GM12874 (cell line): ENCODE data around the gene FARP1.

ENCODE experiments used
- TF ChIP-seq, protein P1 (sequence below): IDR thresholded peaks from 2 replicates; pipeline ENCODE4 v1.5.1; 2011; ENCODE audit warnings: low read depth, mild to moderate bottlenecking, control low read depth, low read length, moderate library complexity; ENCODE audit not compliant: insufficient read depth

Gene FARP1

DNA sequence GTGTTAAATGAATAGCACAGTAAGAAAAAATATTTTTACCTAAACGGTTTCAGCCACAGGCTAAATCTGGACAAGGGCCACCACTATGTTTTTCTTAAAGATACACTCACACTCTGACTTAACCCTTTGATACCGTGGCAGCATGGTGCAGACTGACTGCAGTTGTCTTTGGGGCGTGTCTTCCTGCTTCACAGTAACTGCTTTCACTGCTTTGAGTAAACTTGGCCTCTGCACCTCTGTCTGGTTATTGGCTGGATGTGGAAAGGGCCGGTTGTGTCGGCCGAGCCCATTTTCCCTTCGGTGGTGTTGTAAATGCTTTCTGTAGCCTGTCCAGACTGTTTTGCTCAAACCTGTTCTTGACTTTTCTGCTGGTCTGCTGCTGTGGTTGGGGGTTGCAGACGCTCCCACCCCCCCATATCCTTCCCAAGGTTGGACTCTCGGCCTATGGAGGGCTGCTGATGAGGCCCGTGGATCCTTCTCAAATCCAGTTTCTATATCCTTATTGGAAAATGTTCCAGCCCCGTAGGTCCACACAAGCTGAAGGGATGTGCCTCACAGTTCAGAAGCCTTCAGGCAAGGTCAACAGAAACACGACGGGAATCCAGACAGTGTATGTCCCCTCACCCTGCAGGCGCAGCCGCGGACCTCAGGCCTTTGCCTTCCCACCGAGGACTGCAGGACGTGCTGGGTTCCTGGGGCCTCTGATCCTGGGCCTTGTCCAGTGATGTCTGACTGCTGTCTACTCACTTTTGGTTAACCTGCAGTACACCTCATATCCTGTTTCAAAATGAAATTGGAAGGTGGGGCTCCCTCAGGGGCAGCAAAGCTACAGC, 124.4 kb downstream of the FARP1 start:
- TF ChIP-seq, protein P1, sequence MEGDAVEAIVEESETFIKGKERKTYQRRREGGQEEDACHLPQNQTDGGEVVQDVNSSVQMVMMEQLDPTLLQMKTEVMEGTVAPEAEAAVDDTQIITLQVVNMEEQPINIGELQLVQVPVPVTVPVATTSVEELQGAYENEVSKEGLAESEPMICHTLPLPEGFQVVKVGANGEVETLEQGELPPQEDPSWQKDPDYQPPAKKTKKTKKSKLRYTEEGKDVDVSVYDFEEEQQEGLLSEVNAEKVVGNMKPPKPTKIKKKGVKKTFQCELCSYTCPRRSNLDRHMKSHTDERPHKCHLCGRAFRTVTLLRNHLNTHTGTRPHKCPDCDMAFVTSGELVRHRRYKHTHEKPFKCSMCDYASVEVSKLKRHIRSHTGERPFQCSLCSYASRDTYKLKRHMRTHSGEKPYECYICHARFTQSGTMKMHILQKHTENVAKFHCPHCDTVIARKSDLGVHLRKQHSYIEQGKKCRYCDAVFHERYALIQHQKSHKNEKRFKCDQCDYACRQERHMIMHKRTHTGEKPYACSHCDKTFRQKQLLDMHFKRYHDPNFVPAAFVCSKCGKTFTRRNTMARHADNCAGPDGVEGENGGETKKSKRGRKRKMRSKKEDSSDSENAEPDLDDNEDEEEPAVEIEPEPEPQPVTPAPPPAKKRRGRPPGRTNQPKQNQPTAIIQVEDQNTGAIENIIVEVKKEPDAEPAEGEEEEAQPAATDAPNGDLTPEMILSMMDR: no peak

DNA sequence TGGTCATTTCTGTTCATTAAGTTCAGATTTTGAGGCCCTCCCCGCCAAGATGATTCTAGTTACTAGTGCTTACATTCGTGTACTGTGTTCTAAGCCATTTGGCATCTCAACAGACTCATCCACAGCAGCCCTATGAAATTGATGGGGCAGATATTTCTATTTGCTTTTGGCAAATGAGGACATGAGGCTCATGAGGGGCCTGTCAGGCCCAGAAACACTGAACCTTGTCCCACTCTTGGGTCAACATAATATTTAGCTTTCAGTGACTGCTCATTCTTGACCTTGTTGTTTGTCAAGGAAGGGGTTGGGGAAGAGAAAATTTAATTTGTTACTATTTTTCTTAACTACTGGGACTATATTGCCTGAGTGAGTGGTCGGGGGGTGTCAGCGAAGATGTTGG, 126.5 kb downstream of the FARP1 start:
- TF ChIP-seq, protein P1: no peak

DNA sequence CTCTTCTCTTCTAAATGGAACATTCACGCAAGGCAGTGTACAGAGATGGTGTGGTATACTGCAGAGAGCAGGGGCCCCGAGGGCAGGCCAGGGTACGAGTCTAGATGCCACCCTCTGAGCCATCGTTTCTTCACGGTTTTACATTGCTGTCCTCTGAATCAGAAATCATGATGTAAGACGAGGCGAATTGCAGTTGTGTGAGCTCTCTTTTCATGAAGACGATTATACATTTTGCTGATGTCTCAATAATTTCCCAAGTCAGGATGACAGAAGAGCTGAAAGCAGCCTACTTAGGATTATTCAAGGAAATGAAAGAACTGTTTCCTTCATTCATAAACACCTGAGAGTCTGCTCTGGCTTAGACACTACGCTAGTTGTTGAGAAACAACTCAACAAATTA, 127.9 kb downstream of the FARP1 start:
- TF ChIP-seq, protein P1: no peak

DNA sequence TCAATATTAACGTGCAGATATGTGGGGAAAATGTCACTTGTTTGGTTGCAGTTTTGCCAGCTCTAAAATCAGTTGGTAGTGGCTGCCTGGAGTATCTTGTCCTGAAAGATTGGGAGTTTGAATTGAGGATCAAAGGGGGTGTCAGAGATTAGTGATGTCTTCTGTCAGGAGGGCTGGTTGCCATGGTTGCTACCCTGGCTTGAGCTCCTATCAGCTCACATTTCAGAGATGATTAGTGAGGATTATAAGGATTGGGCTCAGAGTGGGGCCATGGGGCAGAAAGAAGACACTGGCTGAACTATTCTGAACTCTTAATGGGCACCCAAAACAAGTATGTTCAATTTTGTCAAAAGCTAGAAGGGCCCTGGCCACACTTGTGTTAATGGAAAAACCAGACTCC, 129.7 kb downstream of the FARP1 start:
- TF ChIP-seq, protein P1: no peak

DNA sequence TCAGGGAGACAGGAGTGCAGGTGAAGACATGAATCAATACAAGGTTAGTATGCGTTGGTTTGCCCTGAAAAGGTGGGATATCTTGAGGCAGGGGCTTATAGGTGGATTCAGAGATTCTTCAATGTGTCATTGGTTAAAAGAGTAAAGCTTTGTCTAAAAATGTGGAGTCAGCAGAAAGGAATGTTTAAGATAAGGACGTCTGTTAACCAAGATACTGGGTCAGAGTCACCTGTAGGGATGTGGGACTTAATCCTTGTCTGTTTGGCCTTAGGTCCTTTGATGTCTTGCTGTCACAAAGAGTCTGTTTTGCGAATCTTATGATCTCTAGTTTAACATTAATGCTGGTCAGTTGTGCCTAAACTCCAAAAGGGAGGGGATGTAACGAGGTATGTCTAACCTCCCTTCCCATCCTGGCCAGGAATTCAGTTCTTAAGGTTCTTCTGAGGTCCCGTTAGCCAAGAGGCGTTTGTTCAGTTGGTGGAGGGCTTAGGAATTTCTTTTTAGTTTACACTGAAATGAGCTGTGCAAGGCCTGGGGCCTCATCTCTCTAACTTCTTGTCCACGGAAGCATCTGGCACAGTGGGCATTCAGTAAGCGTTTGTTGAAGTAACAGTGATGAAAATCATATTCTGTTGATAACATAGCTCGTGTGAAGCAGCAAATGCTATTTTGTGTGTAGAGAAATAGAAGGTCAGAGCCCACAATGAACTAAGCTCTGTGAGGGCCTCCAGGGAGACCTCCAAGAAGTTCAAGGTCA, 130.4 kb downstream of the FARP1 start:
- TF ChIP-seq, protein P1: no peak

DNA sequence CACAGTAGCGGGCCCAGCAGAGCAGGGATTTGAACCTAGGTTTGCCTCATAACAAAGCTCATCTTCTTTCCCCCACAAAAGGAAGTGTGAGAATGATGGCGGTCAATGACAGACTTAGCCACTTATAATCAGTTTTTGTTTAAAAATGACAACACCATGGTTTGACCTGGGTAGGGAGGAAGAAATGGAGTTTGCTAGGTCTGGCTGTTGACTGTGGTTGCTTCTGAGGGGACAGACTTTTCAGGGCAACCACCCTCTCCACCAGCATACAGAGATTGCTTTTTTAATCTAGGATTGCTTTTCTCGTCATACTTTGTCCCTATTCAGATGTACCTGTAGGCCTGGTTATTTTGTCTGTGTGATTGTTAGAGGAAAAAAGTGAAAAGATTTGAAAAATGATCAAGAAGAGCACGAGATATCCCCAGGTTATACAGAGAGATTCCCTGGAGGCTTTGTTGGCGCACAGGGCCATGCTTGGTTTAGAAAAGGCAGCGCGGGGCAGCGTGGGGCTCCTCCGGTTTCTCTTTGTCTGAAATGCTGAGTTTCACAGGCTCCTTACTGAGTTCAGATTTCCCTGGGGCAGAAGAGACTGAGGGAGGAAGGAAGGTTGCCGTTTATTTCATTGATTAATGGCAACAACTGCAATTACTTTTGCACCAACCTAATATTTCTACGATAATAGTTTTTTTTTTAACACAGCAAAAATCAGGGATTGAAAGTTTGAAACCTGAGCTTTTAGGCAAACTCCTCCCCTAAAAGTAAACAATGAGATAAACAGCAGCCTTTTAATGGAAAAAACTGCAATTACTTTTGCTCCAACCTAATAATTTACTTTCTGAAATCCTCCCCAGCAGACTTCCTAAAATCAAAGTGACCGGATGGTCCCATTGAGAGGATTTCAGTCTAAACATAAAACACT, 131.2 kb downstream of the FARP1 start:
- TF ChIP-seq, protein P1: no peak

DNA sequence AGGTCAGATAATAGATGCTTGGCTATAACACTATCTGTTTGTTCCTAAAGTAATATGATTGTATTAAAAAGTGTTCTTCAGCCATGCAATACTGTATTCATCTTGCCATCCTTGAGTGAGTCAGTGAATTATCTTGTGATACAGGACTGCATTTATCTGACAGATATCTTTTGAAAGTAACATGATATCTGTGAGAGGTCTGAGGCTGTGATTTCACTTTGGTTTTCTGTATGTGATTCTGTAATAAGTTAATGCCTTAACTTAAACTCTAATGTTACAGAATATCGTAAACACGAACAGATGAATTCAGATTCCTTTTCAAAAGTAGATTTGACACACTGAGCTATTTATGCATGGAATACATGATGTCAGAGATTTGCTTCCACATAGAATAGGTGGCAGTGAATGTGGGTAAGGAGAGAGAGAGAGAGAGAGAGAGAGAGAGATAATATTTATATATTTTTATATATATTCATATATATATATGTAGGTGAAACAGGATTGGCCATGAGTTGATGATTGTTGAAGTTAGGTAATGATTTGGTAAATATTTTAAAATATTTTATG, 132.1 kb downstream of the FARP1 start:
- TF ChIP-seq, protein P1: no peak
